GM12801 (cell line): ENCODE results near the gene CA6.

Experiments
- CTCF ChIP-seq: IDR thresholded peaks from one replicate; pipeline ENCODE4 v1.5.1; 2011; ENCODE audit warnings: control low read depth; ENCODE audit not compliant: insufficient read length; ENCODE audit errors: extremely low read depth

Gene CA6

GRCh38 chr1:8910331-8910730 is 35.3 kb upstream of the CA6 start:
- TF ChIP-seq CTCF, result no peak

- TF ChIP-seq CTCF, result no peak
These were observed 34.8 kb upstream of the CA6 start for GRCh38 chr1:8910914-8911313.

- TF ChIP-seq CTCF, result no peak
These were observed 34.0 kb upstream of the CA6 start for GRCh38 chr1:8911416-8912309.

GRCh38 chr1:8913457-8913856 is 32.2 kb upstream of the CA6 start:
- TF ChIP-seq CTCF, result no peak

- no peak for TF ChIP-seq CTCF
These were observed 31.2 kb upstream of the CA6 start for GRCh38 chr1:8914466-8914865.

GRCh38 chr1:8915446-8915845 is 30.2 kb upstream of the CA6 start:
- TF ChIP-seq CTCF, result no peak

GRCh38 chr1:8922962-8923361 is 22.7 kb upstream of the CA6 start:
- TF ChIP-seq CTCF, result no peak
